GM23338 (cell line): ENCODE data around the gene DRAXIN.

Experiments used
- CREB1 ChIP-seq: fragments of 250-450 bp; sonication (Bioruptor Pico); IDR thresholded peaks from 2 replicates; pipeline ENCODE4 v1.5.0; 2020; ENCODE audit warnings: low read depth, mild to moderate bottlenecking, moderate library complexity
- EZH2 ChIP-seq: fragments of 200-600 bp; sonication (generic); IDR thresholded peaks from one replicate; pipeline ENCODE4 v1.8.0; 2017; ENCODE audit warnings: antibody characterized with exemption, mild to moderate bottlenecking, low read depth; ENCODE audit not compliant: unreplicated experiment
- JUNB ChIP-seq: IDR thresholded peaks from one replicate; pipeline ENCODE4 v1.6.1; 2016; ENCODE audit warnings: antibody characterized with exemption; ENCODE audit not compliant: unreplicated experiment
- NANOG ChIP-seq: IDR thresholded peaks from 2 replicates; pipeline ENCODE4 v1.6.1; 2016; ENCODE audit warnings: antibody characterized with exemption, borderline replicate concordance
- REST ChIP-seq: IDR thresholded peaks from one replicate; pipeline ENCODE4 v1.6.1; 2018; ENCODE audit warnings: antibody characterized with exemption; ENCODE audit not compliant: unreplicated experiment
- TF ChIP-seq, protein P1 (sequence below), 2 experiments: fragments of 200-600 bp in 1 of 2; sonication (generic) in 1 of 2; conservative IDR thresholded peaks; 2 replicates each; pipeline versions ENCODE4 v1.5.1 to v1.6.1; 2016 to 2017; ENCODE audit warnings: antibody characterized with exemption in 2 of 2, low read depth in 2 of 2, mild to moderate bottlenecking in 2 of 2, moderate library complexity in 1 of 2

- TF ChIP-seq, protein P1, sequence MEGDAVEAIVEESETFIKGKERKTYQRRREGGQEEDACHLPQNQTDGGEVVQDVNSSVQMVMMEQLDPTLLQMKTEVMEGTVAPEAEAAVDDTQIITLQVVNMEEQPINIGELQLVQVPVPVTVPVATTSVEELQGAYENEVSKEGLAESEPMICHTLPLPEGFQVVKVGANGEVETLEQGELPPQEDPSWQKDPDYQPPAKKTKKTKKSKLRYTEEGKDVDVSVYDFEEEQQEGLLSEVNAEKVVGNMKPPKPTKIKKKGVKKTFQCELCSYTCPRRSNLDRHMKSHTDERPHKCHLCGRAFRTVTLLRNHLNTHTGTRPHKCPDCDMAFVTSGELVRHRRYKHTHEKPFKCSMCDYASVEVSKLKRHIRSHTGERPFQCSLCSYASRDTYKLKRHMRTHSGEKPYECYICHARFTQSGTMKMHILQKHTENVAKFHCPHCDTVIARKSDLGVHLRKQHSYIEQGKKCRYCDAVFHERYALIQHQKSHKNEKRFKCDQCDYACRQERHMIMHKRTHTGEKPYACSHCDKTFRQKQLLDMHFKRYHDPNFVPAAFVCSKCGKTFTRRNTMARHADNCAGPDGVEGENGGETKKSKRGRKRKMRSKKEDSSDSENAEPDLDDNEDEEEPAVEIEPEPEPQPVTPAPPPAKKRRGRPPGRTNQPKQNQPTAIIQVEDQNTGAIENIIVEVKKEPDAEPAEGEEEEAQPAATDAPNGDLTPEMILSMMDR (conservative IDR thresholded peaks at IDR 0.05; ENCODE audit: low read depth in 2 of 2), result no peak
- TF ChIP-seq CREB1 (CRISPR knock-in tag), result no peak
- no peak for TF ChIP-seq NANOG
- no peak for TF ChIP-seq EZH2
- no peak for TF ChIP-seq JUNB
- TF ChIP-seq REST, result no peak
These were observed 23.5 kb downstream of the DRAXIN start for GRCh38 chr1:11714831-11715575.
